Uterus (tissue), 2 donors: Measurements from ENCODE around the gene AUNIP.

Experiments used
- CTCF ChIP-seq, 4 experiments: fragments of 200-600 bp in 2 of 4; fragments of 450-650 bp in 2 of 4; sonication (generic) in 2 of 4; IDR thresholded peaks; one replicate each; pipeline ENCODE4 v1.5.1; 2016 to 2019; ENCODE audit warnings: antibody characterized with exemption in 4 of 4, mild to moderate bottlenecking in 2 of 4, moderate library complexity in 1 of 4
- POLR2A ChIP-seq, 2 donors: fragments of 450-650 bp; IDR thresholded peaks; one replicate each; pipeline ENCODE4 v1.6.1; 2016; ENCODE audit warnings: antibody characterized with exemption in 2 of 2, mild to moderate bottlenecking in 1 of 2, moderate library complexity in 1 of 2

GRCh38 chr1:25858906-25859789 is at the start of gene AUNIP:
- TF ChIP-seq CTCF (IDR thresholded peaks at IDR 0.05) (no peak), POLR2A (IDR thresholded peaks at IDR 0.05) (peak; percentile 46 to 63)
